A549 (cell line): ENCODE results near the gene DAO. TPM values are rescaled to one million over a fixed set of nuclear protein-coding genes. Genes with fewer than 3 reads are reported as not detected.

ENCODE experiments used
- ATAC-seq, 2 experiments: fragments of 200-7000 bp in 1 of 2; fragments of >200 bp in 1 of 2; cut with Nextera tagmentation in 1 of 2; cut with Tn5 transposase in 1 of 2; 3 replicates each; pipeline versions ENCODE4 v1.8.0 to v1.9.1; 2018 to 2020; ENCODE audit warnings: mild to moderate bottlenecking in 1 of 2, moderate library complexity in 1 of 2
- CTCF ChIA-PET: fragments of 300-600 bp; sonication (Branson Sonifier 250); formaldehyde crosslinking; extraction: SDS; loops from one replicate; lab custom pipeline; 2021; ENCODE audit warnings: antibody characterized with exemption, inconsistent platforms; lab: Yijun Ruan, JAX
- POLR2A ChIA-PET: fragments of 350-600 bp; formaldehyde crosslinking; extraction: SDS; loops from one replicate; lab custom pipeline; 2021; ENCODE audit warnings: antibody characterized with exemption, inconsistent platforms; lab: Yijun Ruan, JAX
- DNase-seq, 2 experiments: peaks; one replicate each; pipeline versions ENCODE4 v3.0.0 to v3.0.0-alpha.2; 2011 to 2016; ENCODE audit warnings: low read depth in 1 of 2, low spot score in 1 of 2
- FAIRE-seq: peaks from 2 replicates; lab custom pipeline; 2011; peaks lifted over from hg19 to GRCh38; lab: Jason Lieb, UNC
- H3K27ac ChIP-seq, 2 experiments: fragments of >200 bp; sonication (Bioruptor Twin); formaldehyde crosslinking; 3 replicates each; pipeline ENCODE4 v1.5.1; 2016 to 2017
- H3K4me1 ChIP-seq: fragments of >200 bp; sonication (Bioruptor Twin); formaldehyde crosslinking; 3 replicates; pipeline ENCODE4 v1.6.1; 2016
- H3K4me2 ChIP-seq: fragments of >200 bp; sonication (Bioruptor Twin); formaldehyde crosslinking; 3 replicates; pipeline ENCODE4 v1.6.1; 2016
- H3K4me3 ChIP-seq: fragments of >200 bp; sonication (Bioruptor Twin); formaldehyde crosslinking; 3 replicates; pipeline ENCODE4 v1.5.1; 2016
- H3K9me3 ChIP-seq: fragments of >200 bp; sonication (Bioruptor Twin); formaldehyde crosslinking; 3 replicates; pipeline ENCODE4 v1.6.1; 2016
- BHLHE40 ChIP-seq: IDR thresholded peaks from 2 replicates; pipeline ENCODE4 v1.6.1; 2012; ENCODE audit warnings: low read depth, low read length, inconsistent platforms
- CEBPB ChIP-seq, 2 experiments: fragments of >200 bp in 1 of 2; sonication (Bioruptor Twin) in 1 of 2; formaldehyde crosslinking in 1 of 2; IDR thresholded peaks; 2 replicates each; pipeline ENCODE4 v1.6.1; 2012 to 2016
- EHF ChIP-seq: fragments of 250-450 bp; sonication (Bioruptor Pico); IDR thresholded peaks from 2 replicates; pipeline ENCODE4 v1.5.0; 2020; ENCODE audit warnings: mild to moderate bottlenecking
- ESRRA ChIP-seq: fragments of 150-350 bp; IDR thresholded peaks from 2 replicates; pipeline ENCODE4 v1.6.1; 2014; ENCODE audit warnings: mild to moderate bottlenecking, low read length, borderline replicate concordance
- FOSB ChIP-seq: fragments of 250-450 bp; sonication (Bioruptor Pico); IDR thresholded peaks from 2 replicates; pipeline ENCODE4 v1.5.0; 2020; ENCODE audit warnings: mild to moderate bottlenecking, moderate library complexity
- FOXS1 ChIP-seq: fragments of 250-450 bp; sonication (Bioruptor Pico); IDR thresholded peaks from 2 replicates; pipeline ENCODE4 v1.5.0; 2020; ENCODE audit warnings: mild to moderate bottlenecking, moderate library complexity
- GATA3 ChIP-seq: IDR thresholded peaks from 2 replicates; pipeline ENCODE4 v1.6.1; 2012; ENCODE audit warnings: borderline replicate concordance
- HDAC2 ChIP-seq: fragments of 200-600 bp; sonication (generic); IDR thresholded peaks from 2 replicates; pipeline ENCODE4 v1.6.1; 2016
- HEYL ChIP-seq: fragments of 250-450 bp; sonication (Bioruptor Pico); IDR thresholded peaks from 2 replicates; pipeline ENCODE4 v1.8.0; 2021; ENCODE audit warnings: mild to moderate bottlenecking, moderate library complexity
- JUN ChIP-seq, 2 experiments: fragments of >200 bp; sonication (Bioruptor Twin); formaldehyde crosslinking; IDR thresholded peaks; 2 replicates in 1 of 2; 3 replicates in 1 of 2; pipeline ENCODE4 v1.6.1; 2016 to 2017
- PHF8 ChIP-seq: fragments of 200-600 bp; sonication (generic); IDR thresholded peaks from 2 replicates; pipeline ENCODE4 v1.6.1; 2016; ENCODE audit warnings: low read depth, mild to moderate bottlenecking, antibody characterized with exemption, moderate library complexity, borderline replicate concordance
- POLR2AphosphoS2 ChIP-seq: conservative IDR thresholded peaks from 2 replicates; pipeline ENCODE4 v1.6.1; 2012; ENCODE audit warnings: low read length, improper control_type of control experiment, inconsistent platforms
- RFX5 ChIP-seq: fragments of 450-650 bp; IDR thresholded peaks from 2 replicates; pipeline ENCODE4 v1.7.1; 2014; ENCODE audit warnings: antibody characterized with exemption, mild to moderate bottlenecking, moderate library complexity
- RNF2 ChIP-seq: fragments of 200-600 bp; sonication (generic); IDR thresholded peaks from 2 replicates; pipeline ENCODE4 v1.6.1; 2016; ENCODE audit warnings: low read depth, mild to moderate bottlenecking, antibody characterized with exemption, moderate library complexity, borderline replicate concordance
- SMC3 ChIP-seq: fragments of >200 bp; sonication (Bioruptor Twin); formaldehyde crosslinking; IDR thresholded peaks from 3 replicates; pipeline ENCODE4 v1.6.1; 2018; ENCODE audit warnings: inconsistent platforms
- SREBF2 ChIP-seq: fragments of 450-650 bp; IDR thresholded peaks from 2 replicates; pipeline ENCODE4 v1.6.1; 2014; ENCODE audit warnings: mild to moderate bottlenecking, moderate library complexity
- ZNF302 ChIP-seq: fragments of 250-450 bp; sonication (Bioruptor Pico); IDR thresholded peaks from 2 replicates; pipeline ENCODE4 v1.9.0; 2021; ENCODE audit warnings: inconsistent platforms, mild to moderate bottlenecking, moderate library complexity
- ZSCAN20 ChIP-seq: fragments of 250-450 bp; sonication (Bioruptor Pico); IDR thresholded peaks from 2 replicates; pipeline ENCODE4 v1.8.0; 2022; ENCODE audit warnings: mild to moderate bottlenecking, moderate library complexity
- whole genome bisulfite sequencing: methylation state at CpG from one replicate; pipeline ENCODE4 v1.1.6; 2017; ENCODE audit errors: missing lambda C conversion rate; 5-methylcytosine and 5-hydroxymethylcytosine counted together
- polyA plus RNA-seq, 4 experiments: library from polyadenylated mRNA; depleted of rRNA in 3 of 4; stranded (reverse); fragments of >200 nt; fragmentation: RNase III in 1 of 4; extraction: RNeasy Plus Mini Kit Qiagen cat#74134 plus additional on column Dnase treatment in 1 of 4; gene quantifications; 2 replicates in 3 of 4; 3 replicates in 1 of 4; pipeline ENCODE4 v1.2.3, GENCODE V29; 2011 to 2017
- TF ChIP-seq, protein P1 (sequence below): IDR thresholded peaks from 2 replicates; pipeline ENCODE4 v1.6.1; 2012
- TF ChIP-seq, protein P2 (sequence below): IDR thresholded peaks from 2 replicates; pipeline ENCODE4 v1.6.1; 2012; ENCODE audit warnings: low read depth, borderline replicate concordance
- TF ChIP-seq, protein P3 (sequence below): fragments of 200-600 bp; sonication (generic); IDR thresholded peaks from 2 replicates; pipeline ENCODE4 v1.6.1; 2016; ENCODE audit warnings: antibody characterized with exemption, mild to moderate bottlenecking, moderate library complexity

The DAO gene
- polyA plus RNA-seq, 2 of the 4 experiments (the other 2 are of a cell fraction): not detected

DNA sequence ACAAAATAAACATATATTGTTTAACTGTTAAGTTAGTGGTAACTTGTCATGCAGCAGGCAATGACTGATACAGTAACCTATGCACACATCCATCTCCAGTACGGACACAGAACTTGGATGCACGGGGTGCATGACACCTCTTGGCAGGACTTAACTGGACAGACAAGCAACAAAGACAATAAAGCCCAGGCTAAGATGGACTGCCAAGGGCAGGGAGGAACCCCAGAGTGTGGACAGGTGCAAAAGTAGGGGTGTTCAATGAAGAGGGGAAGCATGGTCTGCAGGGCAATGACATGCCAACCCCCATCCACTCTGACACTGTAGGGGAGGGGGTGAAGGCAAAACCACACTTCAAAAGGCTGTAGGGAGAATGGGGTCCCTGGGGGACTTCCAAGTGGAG lies 34.2 kb upstream of the DAO start:
- CTCF ChIA-PET: interaction anchor here (1.7 to 9.0 kb wide), 2 partner anchors 20 to 41 kb away, joined by 3 to 66 read pairs; no protein-coding TSS in a partner anchor
- no peak for FAIRE-seq
- Histone ChIP-seq H3K27ac (no peak overlapping the region; a peak in 1 of 6 replicates), H3K9me3 (no peaks in the 10 kb centered on the region), H3K4me3 (no peak overlapping the region), H3K4me1 (peaks cover 33% of the 10 kb centered on the region), H3K4me2 (no peak overlapping the region)
- POLR2A ChIA-PET: no interaction called here
- ATAC-seq: no peak
- DNase-seq: no peak
- TF ChIP-seq RNF2 (no peak), SMC3 (no peak), HEYL (CRISPR knock-in tag) (no peak), RFX5 (no peak)
- TF ChIP-seq, protein P1, sequence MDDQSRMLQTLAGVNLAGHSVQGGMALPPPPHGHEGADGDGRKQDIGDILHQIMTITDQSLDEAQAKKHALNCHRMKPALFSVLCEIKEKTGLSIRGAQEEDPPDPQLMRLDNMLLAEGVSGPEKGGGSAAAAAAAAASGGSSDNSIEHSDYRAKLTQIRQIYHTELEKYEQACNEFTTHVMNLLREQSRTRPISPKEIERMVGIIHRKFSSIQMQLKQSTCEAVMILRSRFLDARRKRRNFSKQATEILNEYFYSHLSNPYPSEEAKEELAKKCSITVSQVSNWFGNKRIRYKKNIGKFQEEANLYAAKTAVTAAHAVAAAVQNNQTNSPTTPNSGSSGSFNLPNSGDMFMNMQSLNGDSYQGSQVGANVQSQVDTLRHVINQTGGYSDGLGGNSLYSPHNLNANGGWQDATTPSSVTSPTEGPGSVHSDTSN: no peak
- TF ChIP-seq, protein P2, sequence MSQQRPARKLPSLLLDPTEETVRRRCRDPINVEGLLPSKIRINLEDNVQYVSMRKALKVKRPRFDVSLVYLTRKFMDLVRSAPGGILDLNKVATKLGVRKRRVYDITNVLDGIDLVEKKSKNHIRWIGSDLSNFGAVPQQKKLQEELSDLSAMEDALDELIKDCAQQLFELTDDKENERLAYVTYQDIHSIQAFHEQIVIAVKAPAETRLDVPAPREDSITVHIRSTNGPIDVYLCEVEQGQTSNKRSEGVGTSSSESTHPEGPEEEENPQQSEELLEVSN: no peak
- 100% methylated on average over 2 of the region's 2 CpGs for WGBS

DNA sequence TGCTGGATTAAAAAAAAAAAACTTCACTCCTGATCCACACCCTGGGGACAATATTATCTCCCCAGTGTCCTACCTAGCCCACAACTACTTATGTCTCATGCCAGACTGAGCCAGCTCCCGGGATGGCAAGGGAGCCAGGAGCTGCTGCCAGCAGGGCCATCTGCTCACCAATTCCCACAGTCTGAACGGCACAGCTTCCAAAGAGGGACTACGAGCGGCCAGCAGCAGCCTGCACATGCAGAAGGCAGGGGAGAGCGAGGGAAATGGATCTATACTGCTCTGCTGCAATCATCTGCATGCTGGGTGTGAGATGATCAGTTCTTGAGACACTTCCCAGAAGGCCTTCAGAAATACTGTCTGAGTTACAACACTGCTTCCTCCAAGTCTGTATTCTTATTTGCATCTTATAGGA lies 33.6 kb upstream of the DAO start:
- no peak for TF ChIP-seq SREBF2
- TF ChIP-seq FOXS1 (CRISPR knock-in tag): no peak
- TF ChIP-seq POLR2AphosphoS2: no peak
- no peak for TF ChIP-seq CEBPB (IDR thresholded peaks at IDR 0.05)
- TF ChIP-seq HDAC2: no peak
- TF ChIP-seq PHF8: no peak
- TF ChIP-seq, protein P2: no peak
- no peak for TF ChIP-seq ZSCAN20 (CRISPR knock-in tag)
- no peak for TF ChIP-seq FOSB (CRISPR knock-in tag)
- no peak for TF ChIP-seq GATA3
- TF ChIP-seq HEYL (CRISPR knock-in tag): no peak
- TF ChIP-seq RNF2: no peak
- no peak for TF ChIP-seq BHLHE40
- TF ChIP-seq EHF (CRISPR knock-in tag): no peak
- TF ChIP-seq, protein P1: no peak
- no peak for TF ChIP-seq ESRRA
- no peak for TF ChIP-seq ZNF302 (CRISPR knock-in tag)
- TF ChIP-seq JUN (IDR thresholded peaks at IDR 0.05): no peak
- TF ChIP-seq, protein P3, sequence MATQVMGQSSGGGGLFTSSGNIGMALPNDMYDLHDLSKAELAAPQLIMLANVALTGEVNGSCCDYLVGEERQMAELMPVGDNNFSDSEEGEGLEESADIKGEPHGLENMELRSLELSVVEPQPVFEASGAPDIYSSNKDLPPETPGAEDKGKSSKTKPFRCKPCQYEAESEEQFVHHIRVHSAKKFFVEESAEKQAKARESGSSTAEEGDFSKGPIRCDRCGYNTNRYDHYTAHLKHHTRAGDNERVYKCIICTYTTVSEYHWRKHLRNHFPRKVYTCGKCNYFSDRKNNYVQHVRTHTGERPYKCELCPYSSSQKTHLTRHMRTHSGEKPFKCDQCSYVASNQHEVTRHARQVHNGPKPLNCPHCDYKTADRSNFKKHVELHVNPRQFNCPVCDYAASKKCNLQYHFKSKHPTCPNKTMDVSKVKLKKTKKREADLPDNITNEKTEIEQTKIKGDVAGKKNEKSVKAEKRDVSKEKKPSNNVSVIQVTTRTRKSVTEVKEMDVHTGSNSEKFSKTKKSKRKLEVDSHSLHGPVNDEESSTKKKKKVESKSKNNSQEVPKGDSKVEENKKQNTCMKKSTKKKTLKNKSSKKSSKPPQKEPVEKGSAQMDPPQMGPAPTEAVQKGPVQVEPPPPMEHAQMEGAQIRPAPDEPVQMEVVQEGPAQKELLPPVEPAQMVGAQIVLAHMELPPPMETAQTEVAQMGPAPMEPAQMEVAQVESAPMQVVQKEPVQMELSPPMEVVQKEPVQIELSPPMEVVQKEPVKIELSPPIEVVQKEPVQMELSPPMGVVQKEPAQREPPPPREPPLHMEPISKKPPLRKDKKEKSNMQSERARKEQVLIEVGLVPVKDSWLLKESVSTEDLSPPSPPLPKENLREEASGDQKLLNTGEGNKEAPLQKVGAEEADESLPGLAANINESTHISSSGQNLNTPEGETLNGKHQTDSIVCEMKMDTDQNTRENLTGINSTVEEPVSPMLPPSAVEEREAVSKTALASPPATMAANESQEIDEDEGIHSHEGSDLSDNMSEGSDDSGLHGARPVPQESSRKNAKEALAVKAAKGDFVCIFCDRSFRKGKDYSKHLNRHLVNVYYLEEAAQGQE: no peak
- Histone ChIP-seq H3K4me1 (peaks cover 39% of the 10 kb centered on the region), H3K27ac (peak overlapping the region in 1 of 2 experiments; percentile 34; a peak in 2 of 6 replicates), H3K9me3 (no peaks in the 10 kb centered on the region), H3K4me2 (no peak overlapping the region), H3K4me3 (no peak overlapping the region)
- no peak for DNase-seq
- CTCF ChIA-PET: interaction anchor here (9.0 kb wide), 1 partner anchor 42 kb away, joined by 66 read pairs; no protein-coding TSS in a partner anchor
- WGBS: 89% methylated on average over 5 of the region's 5 CpGs
- POLR2A ChIA-PET: no interaction called here
- ATAC-seq: 0 out of 6 replicates have a peak, but pooled peaks of 1 of the 2 experiments have one; percentile 4
- no peak for FAIRE-seq
